Measurements from ENCODE around the gene KSR2. TPM values are rescaled to one million over a fixed set of nuclear protein-coding genes. Genes with fewer than 3 reads are reported as not detected.

KSR2 gene
- total RNA-seq, 2 donors from 2014 or later = 1.2 to 1.3 TPM

DNA sequence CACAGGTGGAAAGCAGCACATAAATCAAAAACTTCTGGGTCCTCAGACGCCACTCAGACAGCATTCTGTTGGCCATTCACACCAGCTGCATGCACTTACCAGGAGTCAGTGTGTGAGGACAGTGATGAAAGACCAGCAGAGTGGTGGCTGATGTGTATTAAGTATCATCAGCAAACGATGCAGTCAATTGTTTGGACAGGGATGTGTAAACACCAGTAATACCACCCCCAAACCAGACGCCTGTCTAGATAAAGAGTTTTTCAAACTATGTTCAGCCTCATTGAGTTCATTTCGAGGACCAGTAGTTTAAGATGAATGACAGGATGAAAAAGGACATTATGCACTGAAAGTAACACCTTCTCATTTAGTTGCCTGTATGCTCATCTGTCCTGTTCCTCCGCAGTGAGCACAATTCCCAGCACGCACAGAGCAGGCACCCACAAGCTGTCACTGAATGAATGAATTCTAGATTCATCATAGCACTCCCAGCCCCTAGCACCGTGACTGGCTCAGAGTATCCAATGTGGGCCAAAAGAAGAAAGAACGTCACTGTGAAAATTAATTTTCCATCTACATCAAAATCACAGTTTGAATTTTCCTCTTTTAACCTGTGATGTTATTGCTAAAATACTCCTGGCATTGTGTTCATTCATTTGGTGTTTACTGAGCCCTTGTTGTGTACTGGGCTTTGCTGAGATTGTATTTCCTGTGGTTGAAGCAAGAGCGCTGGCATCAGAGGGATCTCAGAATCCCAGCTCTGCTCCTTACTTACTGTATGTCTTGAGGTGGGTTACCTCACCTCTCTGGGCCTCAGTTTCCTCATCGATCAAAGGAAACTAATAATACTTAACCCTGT lies 482.6 kb downstream of the KSR2 start:
- TF ChIP-seq, protein P1, sequence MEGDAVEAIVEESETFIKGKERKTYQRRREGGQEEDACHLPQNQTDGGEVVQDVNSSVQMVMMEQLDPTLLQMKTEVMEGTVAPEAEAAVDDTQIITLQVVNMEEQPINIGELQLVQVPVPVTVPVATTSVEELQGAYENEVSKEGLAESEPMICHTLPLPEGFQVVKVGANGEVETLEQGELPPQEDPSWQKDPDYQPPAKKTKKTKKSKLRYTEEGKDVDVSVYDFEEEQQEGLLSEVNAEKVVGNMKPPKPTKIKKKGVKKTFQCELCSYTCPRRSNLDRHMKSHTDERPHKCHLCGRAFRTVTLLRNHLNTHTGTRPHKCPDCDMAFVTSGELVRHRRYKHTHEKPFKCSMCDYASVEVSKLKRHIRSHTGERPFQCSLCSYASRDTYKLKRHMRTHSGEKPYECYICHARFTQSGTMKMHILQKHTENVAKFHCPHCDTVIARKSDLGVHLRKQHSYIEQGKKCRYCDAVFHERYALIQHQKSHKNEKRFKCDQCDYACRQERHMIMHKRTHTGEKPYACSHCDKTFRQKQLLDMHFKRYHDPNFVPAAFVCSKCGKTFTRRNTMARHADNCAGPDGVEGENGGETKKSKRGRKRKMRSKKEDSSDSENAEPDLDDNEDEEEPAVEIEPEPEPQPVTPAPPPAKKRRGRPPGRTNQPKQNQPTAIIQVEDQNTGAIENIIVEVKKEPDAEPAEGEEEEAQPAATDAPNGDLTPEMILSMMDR (IDR thresholded peaks at IDR 0.05) = no peak
- no peak overlapping the region for H3K9ac ChIP-seq (ENCODE audit: low read depth in 2 of 2, low read length in 2 of 2)
- intact Hi-C loops (cut with DNase I) = no loop called here

DNA sequence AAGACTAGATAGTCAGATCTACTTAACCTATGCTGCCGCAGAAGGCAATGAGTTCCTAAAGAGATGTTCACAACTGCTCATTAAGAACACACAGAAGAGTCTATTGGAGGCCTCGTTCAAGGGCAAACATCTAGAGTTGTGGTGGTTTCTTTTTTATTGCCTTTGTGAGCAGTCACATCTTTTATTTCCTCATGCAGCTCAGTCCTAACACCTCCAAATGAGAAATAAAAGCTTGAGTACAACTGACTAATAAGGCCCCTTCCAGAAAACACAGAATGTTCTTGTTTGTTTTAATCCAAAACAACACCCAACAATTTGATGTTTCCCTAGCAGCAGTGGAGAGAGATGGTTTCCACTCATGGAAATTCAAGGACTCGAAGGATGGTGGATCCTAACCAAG lies 483.9 kb downstream of the KSR2 start:
- Histone ChIP-seq H3K27me3 (no peaks in the 10 kb centered on the region), H3K9me3 (no peaks in the 10 kb centered on the region), H3K9ac (ENCODE audit: low read depth in 2 of 2, low read length in 2 of 2) (no peak overlapping the region), H3K36me3 (no peaks in the 10 kb centered on the region), H3K4me1 (no peaks in the 10 kb centered on the region), H3K4me3 (no peak overlapping the region), H3K27ac (no peak overlapping the region)
- DNase-seq = no peak
- intact Hi-C loops (cut with DNase I) = no loop called here
- TF ChIP-seq, protein P1 (IDR thresholded peaks at IDR 0.05) = no peak

More for the DNA sequence above, 482.6 kb downstream of the KSR2 start:
- Histone ChIP-seq H3K9me3 (no peaks in the 10 kb centered on the region), H3K4me3 (no peak overlapping the region), H3K36me3 (no peaks in the 10 kb centered on the region), H3K27me3 (no peaks in the 10 kb centered on the region), H3K27ac (no peak overlapping the region), H3K4me1 (no peaks in the 10 kb centered on the region)
- DNase-seq = no peak

DNA sequence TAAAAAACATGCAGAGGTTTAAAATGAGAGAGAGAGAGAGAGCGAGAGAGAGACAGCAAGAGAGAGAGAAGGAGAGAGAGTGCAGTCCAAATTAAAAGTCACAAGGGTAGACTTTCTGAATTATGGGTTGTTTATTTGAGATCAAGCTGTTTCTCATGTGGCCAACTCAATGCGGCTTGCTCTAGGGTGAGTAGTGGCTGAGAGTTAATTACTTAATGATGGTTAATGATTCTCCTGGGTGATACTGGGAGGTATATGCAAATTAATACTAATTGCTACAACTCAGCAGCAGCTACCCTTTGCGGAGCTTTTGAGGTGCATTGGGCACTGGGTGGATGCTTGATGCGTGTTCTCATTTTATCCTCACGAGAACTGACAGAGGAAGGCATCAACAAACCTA lies 485.3 kb downstream of the KSR2 start:
- H3K36me3 ChIP-seq = no peaks in the 10 kb centered on the region
- no peaks in the 10 kb centered on the region for H3K27me3 ChIP-seq
- no peak overlapping the region for H3K9ac ChIP-seq (ENCODE audit: low read depth in 2 of 2, low read length in 2 of 2)
- no peaks in the 10 kb centered on the region for H3K4me1 ChIP-seq
- DNase-seq = no peak
- no peaks in the 10 kb centered on the region for H3K9me3 ChIP-seq
- TF ChIP-seq, protein P1 (IDR thresholded peaks at IDR 0.05) = no peak
- intact Hi-C loops (cut with DNase I) = no loop called here
- H3K4me3 ChIP-seq = no peak overlapping the region
- no peak overlapping the region for H3K27ac ChIP-seq

DNA sequence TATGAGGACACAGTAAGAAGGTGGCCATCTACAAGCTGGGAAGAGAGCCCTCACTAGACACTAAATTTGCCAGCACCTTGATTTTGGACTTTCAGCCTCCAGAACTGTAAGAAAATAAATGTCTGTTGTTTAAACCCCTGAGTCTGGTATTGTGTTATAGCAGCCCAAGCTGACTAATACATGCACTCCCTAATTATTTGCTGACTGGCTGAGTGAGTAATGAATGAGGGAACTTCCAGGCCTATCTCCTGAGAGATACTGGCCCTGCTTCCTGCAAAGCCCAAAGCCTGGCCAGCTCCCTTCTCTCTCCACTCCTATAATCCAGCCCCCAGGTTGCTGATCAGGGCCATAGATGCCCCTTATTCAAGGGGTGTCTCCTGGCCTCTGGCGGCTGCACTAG lies 487.3 kb downstream of the KSR2 start:
- H3K4me3 ChIP-seq = no peak overlapping the region
- intact Hi-C loops (cut with DNase I) = no loop called here
- H3K27me3 ChIP-seq = no peaks in the 10 kb centered on the region
- no peaks in the 10 kb centered on the region for H3K36me3 ChIP-seq
- H3K9ac ChIP-seq (ENCODE audit: low read depth in 2 of 2, low read length in 2 of 2) = no peak overlapping the region
- H3K9me3 ChIP-seq = no peaks in the 10 kb centered on the region
- no peak overlapping the region for H3K27ac ChIP-seq
- TF ChIP-seq, protein P1 (IDR thresholded peaks at IDR 0.05) = no peak
- DNase-seq = no peak
- no peaks in the 10 kb centered on the region for H3K4me1 ChIP-seq

DNA sequence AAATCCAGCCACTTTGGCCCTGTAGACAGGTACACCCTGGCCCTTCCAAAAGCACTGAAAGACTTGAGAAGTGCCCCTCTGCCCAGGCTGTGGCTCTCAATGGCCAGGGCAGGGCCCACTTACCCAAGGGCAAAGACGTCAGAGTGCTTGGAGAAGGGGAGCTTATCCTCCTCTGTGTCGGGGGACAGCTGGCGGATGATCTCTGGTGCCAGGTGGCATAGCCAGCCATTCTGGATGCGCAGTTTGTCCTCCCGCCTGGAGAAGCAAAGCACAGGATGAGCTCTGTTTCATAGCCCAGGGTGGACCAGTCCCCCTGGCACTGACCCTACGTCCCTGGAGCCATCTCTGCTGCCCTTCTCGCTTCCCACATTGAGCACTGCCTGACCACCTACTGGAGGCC lies 492.4 kb downstream of the KSR2 start:
- intact Hi-C loops (cut with DNase I) = no loop called here
- DNase-seq = no peak
- H3K4me3 ChIP-seq = no peak overlapping the region
- no peaks in the 10 kb centered on the region for H3K4me1 ChIP-seq
- no peak overlapping the region for H3K9ac ChIP-seq (ENCODE audit: low read depth in 2 of 2, low read length in 2 of 2)
- TF ChIP-seq, protein P1 (IDR thresholded peaks at IDR 0.05) = no peak
- no peaks in the 10 kb centered on the region for H3K9me3 ChIP-seq
- H3K27me3 ChIP-seq = no peaks in the 10 kb centered on the region
- H3K27ac ChIP-seq = no peak overlapping the region
- no peaks in the 10 kb centered on the region for H3K36me3 ChIP-seq

Measured in colonic mucosa (tissue), 4 donors.